ENCODE results near the gene DIDO1.

Gene DIDO1

GRCh38 chr20:62859721-62860120 is 66.6 kb downstream of the DIDO1 start:
- H3K36me3 ChIP-seq (ENCODE audit: low read length), result no peaks in the 10 kb centered on the region
- TF ChIP-seq, protein P1, sequence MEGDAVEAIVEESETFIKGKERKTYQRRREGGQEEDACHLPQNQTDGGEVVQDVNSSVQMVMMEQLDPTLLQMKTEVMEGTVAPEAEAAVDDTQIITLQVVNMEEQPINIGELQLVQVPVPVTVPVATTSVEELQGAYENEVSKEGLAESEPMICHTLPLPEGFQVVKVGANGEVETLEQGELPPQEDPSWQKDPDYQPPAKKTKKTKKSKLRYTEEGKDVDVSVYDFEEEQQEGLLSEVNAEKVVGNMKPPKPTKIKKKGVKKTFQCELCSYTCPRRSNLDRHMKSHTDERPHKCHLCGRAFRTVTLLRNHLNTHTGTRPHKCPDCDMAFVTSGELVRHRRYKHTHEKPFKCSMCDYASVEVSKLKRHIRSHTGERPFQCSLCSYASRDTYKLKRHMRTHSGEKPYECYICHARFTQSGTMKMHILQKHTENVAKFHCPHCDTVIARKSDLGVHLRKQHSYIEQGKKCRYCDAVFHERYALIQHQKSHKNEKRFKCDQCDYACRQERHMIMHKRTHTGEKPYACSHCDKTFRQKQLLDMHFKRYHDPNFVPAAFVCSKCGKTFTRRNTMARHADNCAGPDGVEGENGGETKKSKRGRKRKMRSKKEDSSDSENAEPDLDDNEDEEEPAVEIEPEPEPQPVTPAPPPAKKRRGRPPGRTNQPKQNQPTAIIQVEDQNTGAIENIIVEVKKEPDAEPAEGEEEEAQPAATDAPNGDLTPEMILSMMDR (IDR thresholded peaks at IDR 0.05; ENCODE audit: insufficient read depth, low read length, poor library complexity, severe bottlenecking), result no peak
- no peak for TF ChIP-seq EZH2phosphoT487 (conservative IDR thresholded peaks at IDR 0.05; ENCODE audit: low read length)
- H3K27ac ChIP-seq (ENCODE audit: low read depth, low read length), result no peak overlapping the region
- no peak overlapping the region for H3K9ac ChIP-seq (ENCODE audit: low read length)
- H3F3A ChIP-seq (ENCODE audit: insufficient read depth), result peaks cover 11% of the 10 kb centered on the region
- no peak overlapping the region for H2AFZ ChIP-seq (ENCODE audit: low read depth, low read length, severe bottlenecking)
- H3K79me2 ChIP-seq (ENCODE audit: insufficient read depth, low read length), result no peaks in the 10 kb centered on the region
- no peaks in the 10 kb centered on the region for H4K20me1 ChIP-seq (ENCODE audit: low read depth, low read length)
- H3K9me3 ChIP-seq (ENCODE audit: insufficient read depth, low read length), result no peaks in the 10 kb centered on the region
- H3K4me3 ChIP-seq (ENCODE audit: insufficient read depth, low read length, poor library complexity, severe bottlenecking), result no peak overlapping the region
- no peaks in the 10 kb centered on the region for H3K27me3 ChIP-seq (ENCODE audit: low read length)
- H3K4me2 ChIP-seq (ENCODE audit: low read depth, low read length, poor library complexity, severe bottlenecking), result peak overlapping the region; percentile 4
- no peaks in the 10 kb centered on the region for H3K9me2 ChIP-seq (replicated peaks; ENCODE audit: insufficient read depth, low read length)

GRCh38 chr20:62858058-62858830 is 68.1 kb downstream of the DIDO1 start:
- Histone ChIP-seq H3K4me2 (ENCODE audit: low read depth, low read length, poor library complexity, severe bottlenecking) (no peak overlapping the region), H3K4me3 (ENCODE audit: insufficient read depth, low read length, poor library complexity, severe bottlenecking) (no peak overlapping the region), H3K79me2 (ENCODE audit: insufficient read depth, low read length) (no peaks in the 10 kb centered on the region), H3K27ac (ENCODE audit: low read depth, low read length) (no peak overlapping the region), H3K9ac (ENCODE audit: low read length) (no peak overlapping the region), H3K9me3 (ENCODE audit: insufficient read depth, low read length) (no peaks in the 10 kb centered on the region), H3K36me3 (ENCODE audit: low read length) (no peaks in the 10 kb centered on the region), H4K20me1 (ENCODE audit: low read depth, low read length) (no peaks in the 10 kb centered on the region), H3K9me2 (replicated peaks; ENCODE audit: insufficient read depth, low read length) (no peaks in the 10 kb centered on the region), H2AFZ (ENCODE audit: low read depth, low read length, severe bottlenecking) (no peak overlapping the region), H3K27me3 (ENCODE audit: low read length) (no peaks in the 10 kb centered on the region), H3F3A (ENCODE audit: insufficient read depth) (peaks cover 11% of the 10 kb centered on the region)
- no peak for TF ChIP-seq EZH2phosphoT487 (conservative IDR thresholded peaks at IDR 0.05; ENCODE audit: low read length)
- TF ChIP-seq, protein P1 (IDR thresholded peaks at IDR 0.05; ENCODE audit: insufficient read depth, low read length, poor library complexity, severe bottlenecking), result no peak

- Histone ChIP-seq H3F3A (ENCODE audit: insufficient read depth) (peaks cover 4% of the 10 kb centered on the region; the same call in 1 of the 2 replicates), H3K9ac (ENCODE audit: low read length) (no peak overlapping the region), H3K27ac (ENCODE audit: low read depth, low read length) (no peak overlapping the region), H4K20me1 (ENCODE audit: low read depth, low read length) (no peaks in the 10 kb centered on the region), H3K27me3 (ENCODE audit: low read length) (no peaks in the 10 kb centered on the region), H3K4me2 (ENCODE audit: low read depth, low read length, poor library complexity, severe bottlenecking) (no peak overlapping the region), H3K79me2 (ENCODE audit: insufficient read depth, low read length) (no peaks in the 10 kb centered on the region), H3K9me2 (replicated peaks; ENCODE audit: insufficient read depth, low read length) (no peaks in the 10 kb centered on the region), H3K9me3 (ENCODE audit: insufficient read depth, low read length) (no peaks in the 10 kb centered on the region), H2AFZ (ENCODE audit: low read depth, low read length, severe bottlenecking) (no peak overlapping the region), H3K4me3 (ENCODE audit: insufficient read depth, low read length, poor library complexity, severe bottlenecking) (no peak overlapping the region), H3K36me3 (ENCODE audit: low read length) (no peaks in the 10 kb centered on the region)
- no peak for TF ChIP-seq EZH2phosphoT487 (conservative IDR thresholded peaks at IDR 0.05; ENCODE audit: low read length)
- TF ChIP-seq, protein P1 (IDR thresholded peaks at IDR 0.05; ENCODE audit: insufficient read depth, low read length, poor library complexity, severe bottlenecking), result no peak
Observed at GRCh38 chr20:62856931-62857619, 69.2 kb downstream of the DIDO1 start.

Data from SU-DHL-6 (cell line).